HK-2 (cell line): Measurements from ENCODE around the gene DRD2.

Source experiments
- DNase-seq: peaks from one replicate; pipeline ENCODE4 v3.0.0-alpha.2; 2018; ENCODE audit not compliant: unreplicated experiment

Gene DRD2

GRCh38 chr11:113444502-113445123, 30.6 kb downstream of the DRD2 start:
- no peak for DNase-seq

DNA sequence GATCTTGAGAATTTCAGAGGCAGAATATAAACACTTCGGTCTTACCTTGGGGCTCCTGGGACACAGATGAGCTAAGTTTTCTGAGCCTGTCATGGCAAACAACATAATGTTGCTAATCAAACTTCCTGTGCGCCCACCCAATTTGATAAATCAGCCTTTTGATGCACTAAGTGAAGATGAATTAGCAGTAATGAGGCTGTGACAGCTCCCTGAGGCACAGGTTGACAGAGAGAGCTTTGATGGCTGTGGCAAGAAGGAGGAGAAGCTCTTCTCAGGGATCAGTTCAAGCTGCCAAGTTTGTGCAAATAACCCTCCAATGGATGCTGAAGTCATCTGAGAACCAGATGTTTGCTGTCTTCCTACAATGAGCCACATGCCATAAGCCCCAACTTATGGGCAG, 34.4 kb downstream of the DRD2 start:
- no peak for DNase-seq

GRCh38 chr11:113436672-113437252, 38.4 kb downstream of the DRD2 start:
- DNase-seq: no peak

- DNase-seq: no peak
These were observed 39.8 kb downstream of the DRD2 start for GRCh38 chr11:113435190-113435968.

DNA sequence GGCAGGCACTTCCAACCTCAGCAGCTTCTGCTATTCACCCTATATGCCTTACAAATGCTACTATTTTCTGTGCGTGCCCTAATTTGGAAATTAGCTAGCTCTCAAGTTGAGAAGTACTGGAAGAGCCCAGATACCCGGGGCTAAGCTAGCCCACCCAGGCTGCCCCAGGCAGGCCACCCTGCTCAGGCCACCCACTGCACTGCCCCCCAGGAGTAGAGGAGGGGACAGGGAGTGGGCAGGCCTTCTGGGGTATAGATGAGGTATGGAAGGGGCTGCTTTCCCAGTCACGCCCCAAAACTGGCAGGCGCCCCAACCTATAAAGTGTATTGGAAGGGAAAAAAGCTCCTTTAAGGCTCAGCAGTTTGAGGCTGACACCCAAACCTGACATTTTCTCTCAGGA, 43.5 kb downstream of the DRD2 start:
- no peak for DNase-seq

- DNase-seq: no peak
These were observed 48.5 kb downstream of the DRD2 start for GRCh38 chr11:113426686-113427085.

DNA sequence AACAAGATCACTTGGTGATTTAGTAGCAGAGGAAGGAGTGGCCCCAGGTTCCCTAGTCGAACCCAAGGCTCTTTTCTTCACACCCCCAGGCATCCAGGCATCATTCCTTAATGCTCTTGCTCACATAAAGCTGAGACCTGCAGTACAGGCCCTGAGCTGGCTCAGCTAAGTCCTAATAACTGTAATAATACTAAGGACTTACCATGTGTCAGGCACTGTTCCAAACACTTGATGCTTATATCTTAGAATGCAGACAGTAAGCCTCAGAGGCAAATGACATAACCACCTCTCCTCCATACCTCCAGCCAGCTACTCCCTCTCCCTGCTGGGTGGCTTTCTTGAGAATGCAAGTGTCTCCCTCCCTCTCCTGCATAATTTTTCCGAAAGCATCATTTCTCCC, 54.4 kb downstream of the DRD2 start:
- no peak for DNase-seq

GRCh38 chr11:113419454-113420003, 55.7 kb downstream of the DRD2 start:
- no peak for DNase-seq

- no peak for DNase-seq
These were observed 57.8 kb downstream of the DRD2 start for GRCh38 chr11:113417428-113417827.

GRCh38 chr11:113415343-113415742, 59.9 kb downstream of the DRD2 start:
- DNase-seq: no peak

GRCh38 chr11:113412675-113413074, 62.5 kb downstream of the DRD2 start:
- no peak for DNase-seq

DNA sequence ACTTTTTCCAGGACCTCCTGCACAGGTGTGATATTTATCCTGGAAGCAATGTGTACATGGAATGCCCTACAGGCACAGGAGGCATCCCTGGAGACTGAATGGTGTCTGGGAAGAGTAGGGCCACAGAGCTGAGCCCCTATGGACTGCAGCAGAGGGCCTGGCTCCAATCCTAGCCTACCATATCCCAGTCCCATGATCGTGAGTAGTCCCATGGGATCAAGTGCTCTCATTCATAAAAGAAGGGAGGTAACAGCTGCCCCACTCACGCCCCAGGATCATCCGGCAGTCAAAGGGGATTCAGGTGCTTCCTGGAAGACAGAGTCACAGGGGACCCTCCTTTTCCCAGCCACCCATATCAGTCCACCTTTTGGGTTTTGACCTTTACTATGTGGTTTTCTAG, 63.7 kb downstream of the DRD2 start:
- DNase-seq: no peak

GRCh38 chr11:113410414-113411135, 64.6 kb downstream of the DRD2 start:
- no peak for DNase-seq

- no peak for DNase-seq
These were observed 65.7 kb downstream of the DRD2 start for GRCh38 chr11:113409526-113409925.

DNA sequence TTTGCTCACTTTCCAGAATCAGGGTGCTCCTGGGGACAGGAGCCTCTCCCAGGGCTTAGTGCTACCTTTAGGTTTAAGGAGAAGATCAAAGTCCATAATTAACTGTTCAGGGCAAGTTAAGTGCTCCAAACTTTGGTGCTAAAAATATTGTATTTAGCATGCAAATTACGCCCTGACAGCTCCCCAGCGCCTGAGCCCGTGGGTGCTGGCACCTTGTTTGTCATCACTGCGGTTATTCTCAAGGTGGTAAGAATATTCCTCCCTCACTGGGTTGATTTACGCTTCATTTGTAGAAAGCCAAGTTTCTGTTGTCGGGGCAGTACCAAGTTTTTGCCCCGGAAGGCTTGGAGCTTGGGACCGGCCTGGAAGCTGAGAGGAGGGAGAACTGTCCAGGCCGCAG, 66.3 kb downstream of the DRD2 start:
- no peak for DNase-seq

GRCh38 chr11:113408206-113408605, 67.0 kb downstream of the DRD2 start:
- no peak for DNase-seq

DNA sequence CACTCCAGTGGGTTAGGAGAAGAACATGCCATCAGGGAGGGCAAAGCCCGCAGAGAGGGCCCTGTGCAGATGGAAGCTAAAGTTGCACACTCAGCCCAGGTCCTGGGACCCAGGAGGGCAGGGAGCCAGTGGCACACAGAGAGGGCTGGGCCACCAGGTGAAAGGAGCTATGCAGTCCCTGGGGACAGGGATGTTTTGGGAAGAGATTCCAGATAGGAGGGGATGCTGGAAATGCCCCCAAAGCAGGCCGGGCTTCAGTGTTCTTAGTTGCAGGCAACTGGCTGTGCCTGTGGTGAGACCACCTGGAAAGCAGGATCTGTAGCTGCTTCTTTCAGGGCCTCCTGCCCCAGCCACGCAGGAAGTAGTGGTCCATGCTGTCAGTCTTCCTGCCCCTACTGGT, 68.0 kb downstream of the DRD2 start:
- no peak for DNase-seq

- DNase-seq: no peak
These were observed 69.3 kb downstream of the DRD2 start for GRCh38 chr11:113405724-113406478.

- DNase-seq: no peak
These were observed 70.3 kb downstream of the DRD2 start for GRCh38 chr11:113404859-113405430.

- peak; percentile 34 for DNase-seq
These were observed 73.5 kb downstream of the DRD2 start for GRCh38 chr11:113401718-113402117.

- no peak for DNase-seq
These were observed 74.5 kb downstream of the DRD2 start for GRCh38 chr11:113400631-113401230.
